ENCODE measurements around the gene NUDT1.

The NUDT1 gene

GRCh38 chr7:2269991-2270460 is 28.0 kb downstream of the NUDT1 start:
- H2AFZ ChIP-seq (ENCODE audit: low read depth) = no peak overlapping the region
- TF ChIP-seq, protein P1, sequence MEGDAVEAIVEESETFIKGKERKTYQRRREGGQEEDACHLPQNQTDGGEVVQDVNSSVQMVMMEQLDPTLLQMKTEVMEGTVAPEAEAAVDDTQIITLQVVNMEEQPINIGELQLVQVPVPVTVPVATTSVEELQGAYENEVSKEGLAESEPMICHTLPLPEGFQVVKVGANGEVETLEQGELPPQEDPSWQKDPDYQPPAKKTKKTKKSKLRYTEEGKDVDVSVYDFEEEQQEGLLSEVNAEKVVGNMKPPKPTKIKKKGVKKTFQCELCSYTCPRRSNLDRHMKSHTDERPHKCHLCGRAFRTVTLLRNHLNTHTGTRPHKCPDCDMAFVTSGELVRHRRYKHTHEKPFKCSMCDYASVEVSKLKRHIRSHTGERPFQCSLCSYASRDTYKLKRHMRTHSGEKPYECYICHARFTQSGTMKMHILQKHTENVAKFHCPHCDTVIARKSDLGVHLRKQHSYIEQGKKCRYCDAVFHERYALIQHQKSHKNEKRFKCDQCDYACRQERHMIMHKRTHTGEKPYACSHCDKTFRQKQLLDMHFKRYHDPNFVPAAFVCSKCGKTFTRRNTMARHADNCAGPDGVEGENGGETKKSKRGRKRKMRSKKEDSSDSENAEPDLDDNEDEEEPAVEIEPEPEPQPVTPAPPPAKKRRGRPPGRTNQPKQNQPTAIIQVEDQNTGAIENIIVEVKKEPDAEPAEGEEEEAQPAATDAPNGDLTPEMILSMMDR (conservative IDR thresholded peaks at IDR 0.05; ENCODE audit: low read depth, low read length) = no peak
- no peaks in the 10 kb centered on the region for H3K79me2 ChIP-seq (ENCODE audit: insufficient read depth, low read depth)
- no peak overlapping the region for H3K4me3 ChIP-seq (IDR thresholded peaks at IDR 0.05; ENCODE audit: insufficient read depth, low read depth, low read length)
- H3K9ac ChIP-seq = no peak overlapping the region
- H3K4me1 ChIP-seq (ENCODE audit: low read depth, poor library complexity, severe bottlenecking) = no peaks in the 10 kb centered on the region
- H3K27me3 ChIP-seq (ENCODE audit: insufficient read depth, low read depth) = no peaks in the 10 kb centered on the region
- no peaks in the 10 kb centered on the region; the same call in 1 of the 2 replicates for H4K20me1 ChIP-seq (ENCODE audit: insufficient read depth)
- no peaks in the 10 kb centered on the region for H3K36me3 ChIP-seq (ENCODE audit: insufficient read depth)
- H3K27ac ChIP-seq = no peak overlapping the region
- no peak overlapping the region for H3K4me2 ChIP-seq

DNA sequence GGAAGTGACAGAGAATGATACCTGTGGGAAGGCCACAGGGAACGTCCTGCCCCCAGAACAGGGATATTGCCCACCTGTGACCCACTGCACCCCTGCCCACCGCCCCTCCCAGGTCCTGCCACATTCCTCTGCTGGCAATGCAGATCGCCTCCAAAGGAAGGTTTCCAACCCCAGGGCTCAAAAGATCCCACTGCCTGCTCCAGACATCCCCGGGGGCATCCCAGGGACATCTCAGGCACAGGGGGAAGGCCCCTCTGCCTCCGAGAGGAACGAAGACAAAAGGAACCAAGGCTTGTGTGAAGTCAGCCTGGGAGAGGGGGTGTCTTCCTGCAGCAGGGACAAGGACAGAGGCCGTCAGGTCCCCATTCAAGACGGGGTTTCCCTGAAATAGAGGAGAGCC is 28.5 kb downstream of the NUDT1 start:
- Histone ChIP-seq H3K4me2 (no peak overlapping the region), H4K20me1 (ENCODE audit: insufficient read depth) (no peaks in the 10 kb centered on the region; the same call in 1 of the 2 replicates), H3K27ac (no peak overlapping the region), H3K4me3 (IDR thresholded peaks at IDR 0.05; ENCODE audit: insufficient read depth, low read depth, low read length) (no peak overlapping the region), H3K9ac (no peak overlapping the region), H3K27me3 (ENCODE audit: insufficient read depth, low read depth) (no peaks in the 10 kb centered on the region), H3K79me2 (ENCODE audit: insufficient read depth, low read depth) (no peaks in the 10 kb centered on the region), H3K36me3 (ENCODE audit: insufficient read depth) (no peaks in the 10 kb centered on the region), H3K4me1 (ENCODE audit: low read depth, poor library complexity, severe bottlenecking) (no peaks in the 10 kb centered on the region), H2AFZ (ENCODE audit: low read depth) (no peak overlapping the region)
- TF ChIP-seq, protein P1 (conservative IDR thresholded peaks at IDR 0.05; ENCODE audit: low read depth, low read length) = no peak

DNA sequence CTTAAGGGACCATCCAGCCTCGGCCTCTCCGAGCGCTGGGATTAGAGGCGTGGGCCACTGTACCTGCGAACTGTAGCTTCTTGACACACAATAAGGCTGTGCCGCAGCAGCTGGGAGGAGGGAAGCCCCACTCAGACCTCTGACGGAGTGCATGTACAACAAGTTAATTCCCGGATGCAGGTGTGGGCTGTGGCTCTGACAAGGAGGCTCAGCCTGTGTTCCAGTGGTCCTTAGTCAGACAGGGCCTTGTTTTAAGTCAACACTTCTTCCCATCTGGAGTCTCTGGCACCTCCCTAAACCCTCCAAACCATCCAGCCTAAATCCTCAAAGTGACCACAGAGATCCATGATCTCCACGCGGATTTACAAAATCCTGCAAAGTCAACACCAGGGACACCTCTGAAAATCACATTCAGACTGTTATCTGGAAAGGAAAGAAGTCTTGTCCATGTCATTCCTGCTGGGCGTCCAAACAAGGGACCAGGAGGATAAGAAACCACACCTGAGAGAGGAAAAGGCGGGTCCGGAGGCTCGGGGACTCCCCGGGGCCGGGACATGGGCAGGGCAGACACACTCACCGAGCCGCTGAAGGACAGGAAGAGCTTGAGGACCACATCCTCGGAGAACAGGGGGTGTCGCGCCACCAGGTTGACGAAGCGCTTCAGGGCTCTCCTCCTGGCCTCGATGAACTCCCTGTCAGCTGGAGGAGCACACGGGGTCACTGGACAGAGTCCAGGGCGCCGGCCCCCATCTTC is 29.4 kb downstream of the NUDT1 start:
- TF ChIP-seq, protein P1 (conservative IDR thresholded peaks at IDR 0.05; ENCODE audit: low read depth, low read length) = no peak
- Histone ChIP-seq H3K36me3 (ENCODE audit: insufficient read depth) (no peaks in the 10 kb centered on the region), H3K4me2 (no peak overlapping the region), H3K4me3 (IDR thresholded peaks at IDR 0.05; ENCODE audit: insufficient read depth, low read depth, low read length) (no peak overlapping the region), H2AFZ (ENCODE audit: low read depth) (no peak overlapping the region), H3K79me2 (ENCODE audit: insufficient read depth, low read depth) (no peaks in the 10 kb centered on the region), H3K4me1 (ENCODE audit: low read depth, poor library complexity, severe bottlenecking) (no peaks in the 10 kb centered on the region), H4K20me1 (ENCODE audit: insufficient read depth) (no peaks in the 10 kb centered on the region; the same call in 1 of the 2 replicates), H3K27me3 (ENCODE audit: insufficient read depth, low read depth) (no peaks in the 10 kb centered on the region), H3K9ac (no peak overlapping the region), H3K27ac (no peak overlapping the region)

DNA sequence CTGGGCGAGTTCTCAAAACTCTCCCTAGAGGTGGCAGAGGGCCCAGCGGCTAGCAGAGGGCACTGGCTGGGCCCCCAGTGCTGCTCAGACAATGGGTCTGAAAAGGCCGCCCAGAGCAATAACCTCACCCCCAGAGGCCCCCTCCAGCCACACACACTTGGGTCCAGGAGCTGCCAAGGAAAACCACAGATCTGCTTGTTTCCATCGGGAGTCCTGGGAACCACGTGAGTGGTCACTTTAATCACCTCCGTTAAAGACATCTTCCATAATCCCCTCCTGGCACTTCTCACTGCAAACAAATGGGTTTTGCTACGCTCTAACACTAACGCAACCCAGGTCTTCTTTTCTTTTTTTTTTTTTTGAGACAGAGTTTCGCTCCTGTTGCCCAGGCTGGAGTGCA is 30.0 kb downstream of the NUDT1 start:
- TF ChIP-seq, protein P1 (conservative IDR thresholded peaks at IDR 0.05; ENCODE audit: low read depth, low read length) = no peak
- no peak overlapping the region for H2AFZ ChIP-seq (ENCODE audit: low read depth)
- no peak overlapping the region for H3K4me2 ChIP-seq
- H3K79me2 ChIP-seq (ENCODE audit: insufficient read depth, low read depth) = no peaks in the 10 kb centered on the region
- no peak overlapping the region for H3K27ac ChIP-seq
- no peaks in the 10 kb centered on the region for H3K4me1 ChIP-seq (ENCODE audit: low read depth, poor library complexity, severe bottlenecking)
- H4K20me1 ChIP-seq (ENCODE audit: insufficient read depth) = no peaks in the 10 kb centered on the region
- no peaks in the 10 kb centered on the region for H3K27me3 ChIP-seq (ENCODE audit: insufficient read depth, low read depth)
- H3K36me3 ChIP-seq (ENCODE audit: insufficient read depth) = no peaks in the 10 kb centered on the region
- H3K4me3 ChIP-seq (IDR thresholded peaks at IDR 0.05; ENCODE audit: insufficient read depth, low read depth, low read length) = no peak overlapping the region
- H3K9ac ChIP-seq = no peak overlapping the region
